Effector memory CD8-positive, alpha-beta T cell (primary cell): Measurements from ENCODE around the gene ASCL5.
A peak's percentile ranks its signal among the peaks of the same experiment; 100 is the strongest.

Source experiments
- ATAC-seq: fragments of 150-1000 bp; cut with Tn5 transposase; replicated peaks from 2 replicates; pipeline ENCODE4 v1.10.0; 2021; ENCODE audit warnings: mild to moderate bottlenecking, moderate library complexity
- DNase-seq, 3 experiments: peaks; one replicate each; pipeline ENCODE4 v3.0.0; 2021
- H3K27ac Mint-ChIP-seq, 2 donors: one replicate each; pipeline ENCODE4 v1.8.0; 2022; ENCODE audit warnings: mild to moderate bottlenecking in 2 of 2, mixed read lengths in 2 of 2, moderate library complexity in 2 of 2
- H3K27me3 Mint-ChIP-seq, 2 donors: one replicate each; pipeline ENCODE4 v1.8.0; 2022; ENCODE audit warnings: mixed read lengths in 2 of 2
- H3K36me3 Mint-ChIP-seq: one replicate; pipeline ENCODE4 v1.8.0; 2022; ENCODE audit warnings: mild to moderate bottlenecking, moderate library complexity, mixed read lengths; ENCODE audit not compliant: insufficient read depth
- H3K4me1 Mint-ChIP-seq, 2 donors: one replicate each; pipeline ENCODE4 v1.8.0; 2022; ENCODE audit warnings: low read depth in 2 of 2, mixed read lengths in 2 of 2
- H3K4me3 Mint-ChIP-seq, 2 donors: one replicate each; pipeline ENCODE4 v1.8.0; 2022; ENCODE audit warnings: mild to moderate bottlenecking in 2 of 2, mixed read lengths in 2 of 2, moderate library complexity in 2 of 2
- H3K9me3 Mint-ChIP-seq, 2 donors: one replicate each; pipeline ENCODE4 v1.8.0; 2022; ENCODE audit warnings: mixed read lengths in 2 of 2
- total RNA-seq, 9 experiments: gene quantifications; one replicate each; lab custom pipeline; 2026; lab: John Stamatoyannopoulos, UW

Gene ASCL5, protein sequence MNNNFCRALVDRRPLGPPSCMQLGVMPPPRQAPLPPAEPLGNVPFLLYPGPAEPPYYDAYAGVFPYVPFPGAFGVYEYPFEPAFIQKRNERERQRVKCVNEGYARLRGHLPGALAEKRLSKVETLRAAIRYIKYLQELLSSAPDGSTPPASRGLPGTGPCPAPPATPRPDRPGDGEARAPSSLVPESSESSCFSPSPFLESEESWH
- 0 to 0.53 (median 0.07) reads per million in 9 experiments for total RNA-seq

DNA sequence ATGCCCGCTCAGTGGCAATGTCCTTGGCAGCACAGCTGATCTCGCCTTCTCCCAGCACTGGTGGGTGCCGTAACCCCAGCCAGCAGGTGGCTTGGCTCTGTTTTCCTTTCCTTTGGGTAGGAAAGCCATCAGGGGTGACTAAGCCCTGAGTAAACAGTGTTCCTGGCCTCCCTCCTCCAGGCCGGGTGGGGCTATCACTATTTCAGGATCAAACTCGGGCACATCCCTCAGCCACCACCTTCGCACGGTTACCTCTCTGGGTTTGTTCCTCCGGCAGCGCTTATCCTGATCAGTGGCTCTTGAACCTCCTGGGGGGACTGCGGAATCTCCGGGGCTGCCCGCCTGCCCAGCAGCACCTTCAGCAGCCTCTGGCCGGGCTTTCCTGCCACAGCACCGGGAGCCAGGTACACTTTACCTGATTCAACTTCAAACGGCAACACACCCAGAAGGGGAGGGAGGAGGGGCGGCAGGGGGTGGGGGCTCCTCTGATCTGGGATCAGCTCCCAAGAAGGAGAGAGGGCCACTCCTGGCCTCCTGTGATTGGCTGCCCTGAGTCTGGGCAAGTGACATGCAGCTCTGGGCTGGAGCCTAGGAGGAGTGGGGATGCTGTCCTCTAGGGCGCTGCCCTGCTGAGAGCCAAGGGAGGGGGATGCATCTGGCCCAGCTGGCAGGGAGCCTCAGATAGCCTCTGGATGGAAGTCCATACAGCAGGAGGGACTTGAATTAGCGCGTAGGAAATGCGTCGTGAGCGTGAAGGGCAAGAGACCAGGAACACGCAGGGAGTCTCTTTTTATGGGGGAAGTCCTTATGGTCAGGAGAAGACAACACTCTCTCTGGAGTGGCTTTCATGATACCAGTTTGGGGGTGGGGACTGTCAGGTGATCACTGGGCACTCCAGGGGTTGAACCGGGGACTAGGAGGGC lies at the start of gene ASCL5:
ASCL5 (minus strand) TSS at position 353 of the 923 bp plus-strand sequence. CDS start 11,812 bp downstream, outside the sequence.
- Mint-ChIP-seq H3K9me3 (no peaks in the 10 kb centered on the region), H3K27ac (no peak within 1 kb of the TSS), H3K4me1 (no peaks in the 10 kb centered on the region), H3K4me3 (no peak within 1 kb of the TSS), H3K27me3 (peaks cover 29 to 48% of the 10 kb centered on the region in 2 donors), H3K36me3 (no peaks in the 10 kb centered on the region)
- no peak for ATAC-seq
- DNase-seq, result no peak

DNA sequence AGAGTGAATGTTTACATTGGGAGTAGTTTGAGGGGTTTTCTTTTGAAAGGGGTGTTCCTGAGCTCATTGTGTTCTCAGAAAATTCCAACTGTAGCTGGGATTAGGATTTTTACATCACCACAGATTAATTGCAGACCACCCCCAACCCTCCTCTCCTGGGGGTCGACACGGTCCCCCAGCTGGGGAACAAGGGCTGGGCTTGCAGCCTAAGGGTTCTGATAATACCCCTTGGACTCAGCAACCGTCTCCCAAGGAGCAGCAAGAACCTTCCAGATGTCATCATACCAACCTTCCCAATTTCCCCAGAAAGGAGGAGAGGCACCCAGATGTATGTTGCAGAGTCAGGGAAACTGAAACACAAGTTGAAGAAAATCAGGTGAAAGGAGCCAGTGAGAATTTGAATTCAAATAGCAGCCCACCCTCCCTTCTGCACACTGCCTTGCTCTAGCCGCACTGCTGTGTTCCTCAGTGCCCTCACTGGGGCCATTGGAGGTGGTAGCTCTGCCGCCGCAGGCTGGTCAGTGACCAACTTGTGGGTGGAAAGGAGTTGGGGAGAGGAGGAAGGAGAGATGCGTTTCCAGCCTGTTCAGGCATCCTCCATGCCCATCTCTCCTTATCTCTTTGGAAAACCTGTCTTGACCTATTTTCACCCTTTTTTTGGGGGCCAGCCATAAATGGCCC lies 49.0 kb upstream of the ASCL5 start:
- Mint-ChIP-seq H3K9me3 (peaks cover 0 to 7% of the 10 kb centered on the region in 2 donors), H3K36me3 (peaks cover 5% of the 10 kb centered on the region), H3K4me3 (no peak overlapping the region), H3K27me3 (peaks cover 31 to 43% of the 10 kb centered on the region in 2 donors), H3K4me1 (peaks cover 6 to 8% of the 10 kb centered on the region in 2 donors), H3K27ac (no peak overlapping the region)
- no peak for ATAC-seq
- no peak for DNase-seq

DNA sequence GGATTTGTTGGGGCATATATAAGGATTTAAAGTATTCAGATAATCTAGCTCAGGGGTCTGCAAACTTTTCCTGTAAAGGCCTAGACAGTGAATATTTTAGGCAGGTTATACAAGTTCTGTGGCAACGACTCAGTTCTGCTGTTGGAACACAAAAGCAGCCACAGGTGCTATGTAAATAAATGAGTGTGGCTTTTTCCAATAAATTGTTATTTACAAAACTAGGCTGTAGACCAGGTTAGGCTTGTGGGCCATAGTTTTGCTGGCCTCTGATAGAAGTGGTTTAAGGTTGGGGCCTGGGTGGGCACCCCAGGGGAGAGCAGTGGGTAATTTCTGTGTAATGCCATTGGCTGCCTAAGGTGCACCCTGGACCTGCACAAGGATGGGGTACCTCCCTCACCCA lies 46.8 kb upstream of the ASCL5 start:
- Mint-ChIP-seq H3K4me1 (peaks cover 10 to 12% of the 10 kb centered on the region in 2 donors), H3K4me3 (no peak overlapping the region), H3K27ac (no peak overlapping the region), H3K36me3 (peaks cover 5% of the 10 kb centered on the region), H3K27me3 (peaks cover 14 to 21% of the 10 kb centered on the region in 2 donors), H3K9me3 (no peaks in the 10 kb centered on the region)
- ATAC-seq (no peak), DNase-seq (no peak)

DNA sequence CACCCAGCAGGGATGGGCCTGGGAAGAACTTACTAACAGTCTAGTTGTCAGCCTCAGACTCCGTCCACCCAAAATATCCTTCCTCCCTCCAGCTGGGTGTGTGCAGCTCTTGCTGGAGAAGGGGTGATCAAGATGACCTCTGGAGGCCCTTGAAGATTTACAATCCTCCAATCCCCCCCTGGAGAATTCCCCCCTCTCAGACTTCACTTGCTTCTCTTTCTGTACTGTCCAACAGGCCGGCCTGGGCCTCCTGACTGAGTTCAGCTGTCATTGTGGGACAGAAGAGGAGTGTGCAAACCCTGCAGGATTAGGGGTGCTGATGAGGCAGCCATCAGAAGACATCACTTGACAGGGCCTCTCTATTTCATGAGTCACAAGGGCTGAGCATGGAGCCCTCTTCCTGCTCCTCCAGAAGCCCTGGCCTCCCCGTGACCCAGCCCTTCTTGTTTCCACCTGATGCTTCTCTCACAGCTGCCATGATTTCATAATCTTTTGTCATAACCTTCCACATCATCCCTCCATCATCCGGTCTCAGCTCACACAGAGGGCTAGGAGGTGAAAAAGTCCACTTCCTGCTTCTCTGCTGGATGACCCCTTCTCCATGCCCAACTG lies 46.1 kb upstream of the ASCL5 start:
- H3K27me3 Mint-ChIP-seq, result peaks cover 9 to 15% of the 10 kb centered on the region in 2 donors
- peaks cover 10 to 12% of the 10 kb centered on the region in 2 donors for H3K4me1 Mint-ChIP-seq
- H3K36me3 Mint-ChIP-seq, result peaks cover 5% of the 10 kb centered on the region
- no peak overlapping the region for H3K4me3 Mint-ChIP-seq
- DNase-seq, result no peak
- no peak for ATAC-seq
- no peaks in the 10 kb centered on the region for H3K9me3 Mint-ChIP-seq
- H3K27ac Mint-ChIP-seq, result no peak overlapping the region

DNA sequence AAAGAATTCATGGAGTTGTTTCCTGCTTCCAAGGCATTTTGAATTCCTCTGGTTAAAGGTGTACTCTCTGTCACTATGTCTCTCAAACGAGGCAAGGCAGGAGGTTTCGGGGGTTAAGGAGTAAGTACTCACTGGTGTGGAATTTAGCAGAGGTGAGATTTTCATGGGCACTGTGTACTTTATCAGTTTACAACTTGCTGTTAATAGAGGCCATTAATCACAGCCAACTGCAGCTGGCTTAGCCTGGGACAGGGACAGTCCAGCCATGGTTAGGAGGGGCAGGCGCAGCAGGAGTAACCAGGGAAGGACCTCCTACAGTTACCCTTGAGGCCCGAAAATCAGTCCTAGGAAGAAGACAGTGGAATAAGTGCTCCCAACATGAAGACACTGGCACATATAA lies 45.3 kb upstream of the ASCL5 start:
- peaks cover 2 to 7% of the 10 kb centered on the region in 2 donors for H3K27me3 Mint-ChIP-seq
- H3K4me1 Mint-ChIP-seq, result peaks cover 10 to 12% of the 10 kb centered on the region in 2 donors
- H3K36me3 Mint-ChIP-seq, result peaks cover 5% of the 10 kb centered on the region
- peak overlapping the region; percentile 87 to 89 for H3K4me3 Mint-ChIP-seq
- H3K9me3 Mint-ChIP-seq, result no peaks in the 10 kb centered on the region
- H3K27ac Mint-ChIP-seq, result peak overlapping the region; percentile 84 to 93
- no peak for ATAC-seq
- DNase-seq, result no peak

DNA sequence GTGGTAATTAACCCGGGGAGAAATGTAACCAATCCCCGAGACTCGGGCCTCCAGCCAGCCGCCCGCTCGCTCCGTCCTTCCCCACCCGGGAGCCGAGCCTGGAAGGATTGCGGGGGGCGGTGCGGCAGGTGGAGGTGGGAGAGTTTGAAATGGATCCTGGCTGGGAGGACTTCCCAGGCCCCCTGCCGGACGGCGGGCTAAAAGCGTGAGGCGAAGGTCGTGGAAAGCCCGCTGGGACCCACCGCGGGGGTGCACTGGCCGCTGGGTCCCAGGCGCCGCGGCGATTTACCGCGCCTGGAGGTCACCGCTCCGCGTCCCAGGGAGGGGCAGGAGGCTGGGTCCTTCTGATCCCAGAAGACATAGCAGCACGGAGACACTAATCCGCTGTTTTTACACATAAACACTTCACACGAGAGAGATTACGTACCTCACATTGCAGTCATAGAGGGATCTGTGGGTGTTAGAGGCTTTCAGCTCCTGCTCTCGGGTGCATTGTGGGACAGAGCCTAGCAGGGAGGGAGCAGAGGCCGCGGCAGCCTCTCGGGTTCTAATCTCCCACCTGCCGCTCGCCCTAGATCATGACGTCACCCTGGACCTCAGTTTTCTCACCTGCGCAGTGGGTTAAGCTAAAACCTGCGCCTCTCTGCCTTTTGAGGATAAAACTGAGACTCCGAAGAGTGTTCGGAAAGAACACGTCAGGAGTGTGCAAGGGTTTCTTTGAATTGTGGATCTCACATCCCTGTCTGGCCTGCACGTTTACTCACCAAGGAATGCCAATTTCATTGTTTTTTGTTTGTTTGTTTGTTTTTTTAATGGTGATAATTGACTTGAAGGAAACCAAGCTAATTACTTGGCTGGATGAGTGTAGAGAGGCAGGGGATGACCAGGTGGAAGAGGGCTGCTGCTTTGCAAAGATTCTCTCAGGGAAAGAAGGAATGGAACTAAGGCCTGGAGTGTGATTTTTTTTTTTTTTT lies 44.4 kb upstream of the ASCL5 start:
- H3K4me3 Mint-ChIP-seq, result peak overlapping the region; percentile 87 to 89
- peak; percentile 34 to 53 (median 34) for DNase-seq
- peaks cover 5% of the 10 kb centered on the region for H3K36me3 Mint-ChIP-seq
- H3K4me1 Mint-ChIP-seq, result peaks cover 10 to 12% of the 10 kb centered on the region in 2 donors
- no peaks in the 10 kb centered on the region for H3K27me3 Mint-ChIP-seq
- H3K27ac Mint-ChIP-seq, result peak overlapping the region; percentile 84 to 93
- no peaks in the 10 kb centered on the region for H3K9me3 Mint-ChIP-seq
- ATAC-seq, result peak; percentile 65

DNA sequence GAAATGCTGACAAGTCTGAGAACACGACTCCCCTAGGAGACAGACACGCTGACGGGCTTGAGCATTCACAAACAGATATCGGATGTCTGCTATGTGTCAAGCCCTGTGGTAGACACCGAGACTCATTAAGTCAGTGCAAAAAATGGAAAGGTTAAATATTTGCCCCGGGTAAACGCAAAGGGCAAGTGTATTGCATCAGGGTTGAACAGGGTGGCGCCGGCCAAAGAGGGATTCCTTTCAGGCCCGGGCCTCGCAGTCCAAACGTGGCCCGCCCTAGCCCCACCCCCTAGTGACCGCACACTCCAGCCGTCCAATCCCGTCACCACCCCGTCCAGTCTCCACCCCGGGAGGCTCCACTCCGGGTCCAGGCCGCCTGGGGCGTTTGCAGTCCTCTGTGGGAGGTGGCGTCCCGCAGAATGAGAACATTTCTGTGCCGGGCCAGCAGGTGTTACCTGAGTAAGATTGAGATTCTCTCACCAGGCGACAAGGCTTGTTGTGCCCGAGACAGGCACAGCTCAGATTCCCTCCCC lies 43.6 kb upstream of the ASCL5 start:
- peak; percentile 86 for ATAC-seq
- H3K4me1 Mint-ChIP-seq, result peaks cover 10 to 12% of the 10 kb centered on the region in 2 donors

DNA sequence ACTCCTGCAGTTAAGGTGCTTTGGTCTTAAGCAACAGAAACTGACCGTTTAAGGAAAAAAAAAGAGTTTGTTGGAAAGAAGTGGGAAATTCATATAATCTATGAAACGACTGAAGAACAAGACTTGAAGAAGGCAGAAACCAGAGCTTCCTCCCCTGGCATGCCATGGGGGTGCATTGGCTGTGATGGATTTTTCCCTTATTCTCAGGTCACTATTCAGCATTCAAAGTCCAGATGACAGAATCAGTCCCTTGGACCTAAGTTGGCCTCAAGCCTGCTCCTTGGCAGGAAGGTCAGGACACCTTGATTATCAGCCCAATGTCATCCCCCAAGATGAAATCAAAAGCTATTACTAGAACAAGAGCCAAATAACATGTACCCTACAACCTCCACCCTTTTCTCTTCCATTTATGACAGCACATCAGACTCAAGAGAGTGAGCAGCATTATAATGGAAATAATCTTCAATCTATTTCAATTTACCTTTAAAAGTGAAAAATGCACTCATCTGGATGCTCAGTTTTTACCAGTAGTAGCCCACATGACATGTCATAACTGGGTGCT lies 43.1 kb upstream of the ASCL5 start:
- ATAC-seq, result no peak
- peak overlapping the region; percentile 87 to 89 for H3K4me3 Mint-ChIP-seq
- H3K27ac Mint-ChIP-seq, result peak overlapping the region; percentile 84 to 93

More for the DNA sequence above, 43.6 kb upstream of the ASCL5 start:
- peak overlapping the region; percentile 87 to 89 for H3K4me3 Mint-ChIP-seq
- H3K27ac Mint-ChIP-seq, result peak overlapping the region; percentile 84 to 93
- peak; percentile 70 to 73 (median 71) for DNase-seq
- H3K36me3 Mint-ChIP-seq, result peaks cover 5% of the 10 kb centered on the region
- H3K9me3 Mint-ChIP-seq, result no peaks in the 10 kb centered on the region
- H3K27me3 Mint-ChIP-seq, result no peaks in the 10 kb centered on the region

DNA sequence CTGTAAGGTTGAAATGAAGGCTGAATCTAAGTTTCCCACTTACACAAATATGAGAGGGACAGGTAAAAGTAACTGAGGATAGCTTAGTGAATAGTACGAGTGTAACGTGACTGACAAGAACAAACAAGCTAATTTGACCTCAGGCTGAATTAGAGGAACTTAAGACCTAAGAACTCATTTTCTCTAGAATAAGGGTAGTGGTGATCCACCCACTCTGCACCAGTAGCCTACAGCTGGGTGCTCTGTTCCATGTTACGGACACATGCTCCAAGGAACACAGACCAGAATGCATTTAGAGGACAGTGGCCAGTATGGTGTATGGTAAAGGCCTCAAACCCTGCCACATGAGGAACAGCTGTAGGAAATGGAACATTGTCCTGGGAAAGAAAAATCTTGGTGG lies 42.2 kb upstream of the ASCL5 start:
- Mint-ChIP-seq H3K27ac (no peak overlapping the region), H3K4me3 (no peak overlapping the region), H3K9me3 (no peaks in the 10 kb centered on the region), H3K27me3 (no peaks in the 10 kb centered on the region), H3K36me3 (peaks cover 5% of the 10 kb centered on the region), H3K4me1 (peaks cover 10 to 12% of the 10 kb centered on the region in 2 donors)
- DNase-seq (no peak), ATAC-seq (no peak)

More for the DNA sequence above, 43.1 kb upstream of the ASCL5 start:
- Mint-ChIP-seq H3K27me3 (no peaks in the 10 kb centered on the region), H3K9me3 (no peaks in the 10 kb centered on the region), H3K4me1 (peaks cover 10 to 12% of the 10 kb centered on the region in 2 donors), H3K36me3 (peaks cover 5% of the 10 kb centered on the region)
- DNase-seq, result no peak

DNA sequence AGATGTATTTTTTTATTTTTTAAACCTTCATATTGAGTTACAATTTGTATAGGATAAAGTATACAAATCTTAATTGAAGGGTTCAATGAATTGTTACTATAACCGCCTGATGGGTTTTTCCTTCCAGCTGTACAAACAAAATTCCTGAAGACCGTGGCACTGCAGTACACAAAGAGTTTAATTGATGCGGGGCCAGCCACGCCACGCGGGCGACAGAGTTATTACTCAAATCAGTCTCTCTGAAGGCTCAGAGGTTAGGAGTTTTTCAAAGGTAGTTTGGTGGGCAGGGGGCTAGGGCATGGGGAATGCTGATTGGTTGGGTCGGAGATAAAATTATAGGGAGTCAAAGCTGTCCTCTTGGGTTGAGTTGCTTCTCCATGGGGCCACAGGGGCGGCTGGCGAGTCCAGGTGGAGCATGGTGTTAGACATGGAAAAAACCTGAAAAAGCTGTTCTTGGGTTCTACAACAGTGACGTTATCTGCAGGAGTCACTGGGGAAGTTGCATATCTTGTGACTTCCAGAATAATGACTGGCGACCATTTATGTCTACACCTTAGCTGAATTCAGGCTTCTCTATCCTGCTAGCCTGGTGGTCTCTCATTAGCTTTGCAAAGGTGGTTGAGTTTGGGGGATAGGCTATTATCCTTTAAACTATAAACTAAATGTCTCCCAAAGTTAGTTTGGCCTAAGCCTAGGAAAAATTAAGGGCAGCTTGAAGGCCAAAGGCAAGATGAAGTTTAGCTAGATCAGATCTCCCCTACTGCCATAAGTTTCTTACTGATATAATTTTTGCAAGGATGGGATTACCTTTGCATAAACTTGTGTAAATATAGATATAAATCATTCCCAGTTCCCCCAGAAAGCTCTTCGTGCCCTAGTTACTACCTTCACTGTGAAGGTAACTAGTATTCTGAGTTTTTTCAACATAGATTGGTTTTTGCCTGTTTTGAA lies 40.3 kb upstream of the ASCL5 start:
- no peak overlapping the region for H3K4me3 Mint-ChIP-seq
- no peaks in the 10 kb centered on the region for H3K9me3 Mint-ChIP-seq
- H3K27ac Mint-ChIP-seq, result no peak overlapping the region
- peaks cover 10 to 12% of the 10 kb centered on the region in 2 donors for H3K4me1 Mint-ChIP-seq
- no peaks in the 10 kb centered on the region for H3K27me3 Mint-ChIP-seq
- H3K36me3 Mint-ChIP-seq, result peaks cover 5% of the 10 kb centered on the region
- no peak for DNase-seq
- no peak for ATAC-seq

DNA sequence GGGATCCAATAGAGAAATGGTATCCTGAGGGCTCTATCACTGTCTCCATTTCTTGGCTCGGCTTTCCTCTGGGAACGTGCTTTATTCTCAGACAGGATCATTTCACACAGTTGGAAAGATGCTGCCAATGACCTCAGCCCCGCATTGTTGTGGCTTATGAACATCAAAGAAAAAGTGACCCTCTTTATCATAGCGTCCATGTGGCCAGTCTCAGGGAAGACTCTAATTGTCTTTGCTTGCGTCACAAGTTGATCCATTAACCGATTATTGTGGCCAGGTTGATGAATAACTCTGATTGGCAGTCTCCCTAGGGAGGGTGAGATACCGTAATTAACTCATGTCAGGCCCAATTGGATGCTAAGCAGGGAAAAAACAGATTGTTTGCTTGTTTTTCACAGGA lies 37.7 kb upstream of the ASCL5 start:
- Mint-ChIP-seq H3K9me3 (no peaks in the 10 kb centered on the region), H3K36me3 (no peaks in the 10 kb centered on the region), H3K4me1 (no peaks in the 10 kb centered on the region), H3K27ac (no peak overlapping the region), H3K27me3 (peaks cover 5 to 9% of the 10 kb centered on the region in 2 donors), H3K4me3 (no peak overlapping the region)
- DNase-seq (no peak), ATAC-seq (no peak)
